ENCODE measurements around the gene ALKBH3. TPM values are rescaled to one million over a fixed set of nuclear protein-coding genes. Genes with fewer than 3 reads are reported as not detected.

ALKBH3 gene
- 26.9 and 27.8 TPM in 2 replicates for total RNA-seq

GRCh38 chr11:43880640-43881159 lies at the start of gene ALKBH3:
Gene ALKBH3 (plus strand): TSS chr11:43880831. CDS start chr11:43882653, 1,822 bp downstream.

Other genes starting within 250 kb of the ALKBH3 start
- 38.5 and 79.0 TPM in 2 replicates for gene HSD17B12, start 200.1 kb upstream of the ALKBH3 start, total RNA-seq
- gene C11orf96, start 61.8 kb downstream of the ALKBH3 start, total RNA-seq: 1.3 and 4.0 TPM in 2 replicates
- not detected in 2 replicates for gene ACCSL, start 167.2 kb downstream of the ALKBH3 start, total RNA-seq
- gene ACCS, start 185.4 kb downstream of the ALKBH3 start, total RNA-seq: 5.5 and 8.3 TPM in 2 replicates
- 87.7 and 173 TPM in 2 replicates for gene EXT2, start 214.8 kb downstream of the ALKBH3 start, total RNA-seq

Data from bladder microvascular endothelial cell (primary cell).